CD4-positive, alpha-beta T cell treated with Interleukin-15 for 1 hour (primary cell): ENCODE measurements around the gene KIF2A.
A peak's percentile ranks its signal among the peaks of the same experiment; 100 is the strongest.

Experiments used
- DNase-seq: peaks from one replicate; pipeline ENCODE4 v3.0.0-alpha.2; 2020

The KIF2A gene

GRCh38 chr5:62386824-62387223 is 80.8 kb downstream of the KIF2A start:
- no peak for DNase-seq

DNA sequence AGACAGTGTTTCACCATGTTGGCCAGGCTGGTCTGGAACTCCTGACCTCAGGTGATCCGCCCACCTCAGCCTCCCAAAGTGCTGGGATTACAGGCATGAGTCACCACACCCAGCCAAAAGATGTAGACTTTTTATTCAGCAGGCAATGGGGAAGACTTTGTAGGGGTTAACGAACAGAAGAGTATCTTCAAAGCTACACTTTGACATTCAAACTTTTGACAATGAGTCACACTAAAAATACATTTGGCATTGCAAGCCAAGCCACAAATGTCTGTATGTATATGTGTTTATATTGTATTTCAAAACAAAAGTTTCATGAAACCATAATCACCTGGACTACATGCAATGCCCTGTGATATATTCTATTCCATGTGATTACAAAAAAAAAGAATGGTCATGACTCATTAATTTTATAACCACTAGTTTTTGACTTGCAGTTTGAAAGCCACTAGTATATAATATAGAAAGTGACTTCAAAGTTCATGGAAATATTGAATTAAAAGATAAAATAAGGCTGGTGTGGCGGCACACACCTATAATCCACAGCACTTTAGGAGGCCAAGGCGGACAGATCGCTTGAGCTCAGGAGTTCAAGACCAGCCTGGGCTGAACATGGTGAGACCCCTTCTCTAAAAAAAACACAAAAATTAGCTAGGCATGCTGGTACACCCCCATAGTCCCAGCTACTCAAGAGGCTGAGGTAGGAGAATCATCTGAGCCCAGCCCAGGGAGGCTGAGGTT is 89.4 kb downstream of the KIF2A start:
- DNase-seq = no peak

GRCh38 chr5:62403411-62404250 is 97.6 kb downstream of the KIF2A start, which contains the start of gene DIMT1:
Gene DIMT1 (minus strand): TSS chr5:62403905. CDS start chr5:62403772, 133 bp downstream.
- peak; percentile 92 for DNase-seq

- peak; percentile 99 for DNase-seq
Observed at GRCh38 chr5:62412549-62413329, 106.7 kb downstream of the KIF2A start, which contains the start of gene IPO11. Gene IPO11 (plus strand): TSS chr5:62412763. CDS start chr5:62437280, 24,517 bp downstream.

GRCh38 chr5:62413711-62414110 is 107.7 kb downstream of the KIF2A start:
- no peak for DNase-seq

DNA sequence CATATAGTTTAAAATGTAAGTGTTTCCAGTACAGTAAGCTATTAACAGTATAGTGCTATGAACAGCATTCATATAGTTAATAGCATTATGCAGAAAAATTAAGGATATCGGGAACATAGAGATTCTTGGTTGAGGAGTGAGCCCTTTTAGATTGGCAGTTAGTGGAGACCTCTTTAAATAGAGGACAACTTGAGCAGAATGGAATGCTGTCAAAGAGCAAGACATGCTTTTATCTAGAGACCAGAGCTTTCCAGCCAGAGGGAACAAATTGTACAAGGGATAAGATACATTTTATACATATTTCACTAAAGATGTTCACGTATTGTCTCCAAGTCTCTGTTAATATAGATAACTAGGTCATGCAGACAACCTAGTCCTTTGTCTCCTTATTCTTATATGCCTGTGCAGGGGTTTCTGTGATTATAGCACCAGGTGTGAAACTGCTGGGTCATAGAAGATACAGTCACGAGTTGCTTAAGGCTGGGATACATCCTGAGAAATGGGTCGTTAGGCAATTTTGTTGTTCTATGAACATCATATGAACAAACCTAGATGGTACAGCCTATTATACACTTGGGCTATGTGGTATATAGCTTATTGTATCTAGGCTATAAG is 112.6 kb downstream of the KIF2A start:
- no peak for DNase-seq

DNA sequence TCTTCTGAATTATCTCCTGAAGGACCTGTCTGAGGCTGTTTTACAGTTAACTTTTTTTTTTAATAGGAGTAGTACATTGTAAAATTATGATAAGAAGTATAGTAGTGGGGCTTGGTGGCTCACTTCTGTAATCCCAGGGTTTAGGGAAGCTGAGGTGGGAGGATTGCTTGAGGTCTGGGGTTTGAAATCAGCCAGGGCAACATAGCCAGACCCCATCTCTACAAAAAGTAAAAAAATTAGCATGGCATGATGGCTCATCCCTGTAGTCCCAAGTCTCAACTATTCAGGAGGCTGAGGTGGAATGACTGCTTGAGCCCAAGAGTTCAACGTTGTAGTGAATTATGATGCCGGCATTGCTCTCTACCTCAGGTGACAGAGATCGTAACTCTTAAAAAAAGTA is 113.6 kb downstream of the KIF2A start:
- no peak for DNase-seq

- DNase-seq = no peak
Observed at GRCh38 chr5:62421414-62421813, 115.4 kb downstream of the KIF2A start.

DNA sequence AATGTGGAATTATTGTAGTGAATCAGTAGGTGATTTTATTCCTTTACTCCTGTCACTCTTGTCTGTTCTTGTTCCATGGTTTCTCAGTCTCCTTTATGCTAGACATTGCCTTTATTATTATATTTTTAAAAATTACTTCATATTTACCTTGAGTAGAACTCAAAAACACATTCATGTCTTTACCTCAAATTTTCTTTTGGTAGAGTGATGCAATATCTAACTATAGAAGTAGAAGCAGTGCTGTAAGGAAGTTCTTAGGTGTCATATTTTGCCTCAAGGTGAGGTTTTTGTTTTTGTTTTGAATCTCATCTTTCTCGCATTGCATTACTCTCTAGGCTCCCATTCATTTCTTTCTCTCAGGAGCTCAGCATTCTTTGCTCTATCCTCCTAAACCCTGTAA is 118.8 kb downstream of the KIF2A start:
- no peak for DNase-seq

GRCh38 chr5:62431735-62432620 is 126.0 kb downstream of the KIF2A start:
- no peak for DNase-seq

- no peak for DNase-seq
Observed at GRCh38 chr5:62432621-62433064, 126.6 kb downstream of the KIF2A start.
